Measurements from ENCODE around the gene C3AR1.

- TF ChIP-seq CTCF (IDR thresholded peaks at IDR 0.05) (no peak), POLR2A (IDR thresholded peaks at IDR 0.05) (no peak)
Measured at GRCh38 chr12:8076366-8076765, 10.2 kb upstream of the C3AR1 start.
